ENCODE results near the gene SDK2.
"Not testable (repeated sequence)": the region's sequence is repeated elsewhere in the genome, so short reads cannot be mapped to it uniquely, and the experiment has no call there.

Gene SDK2

DNA sequence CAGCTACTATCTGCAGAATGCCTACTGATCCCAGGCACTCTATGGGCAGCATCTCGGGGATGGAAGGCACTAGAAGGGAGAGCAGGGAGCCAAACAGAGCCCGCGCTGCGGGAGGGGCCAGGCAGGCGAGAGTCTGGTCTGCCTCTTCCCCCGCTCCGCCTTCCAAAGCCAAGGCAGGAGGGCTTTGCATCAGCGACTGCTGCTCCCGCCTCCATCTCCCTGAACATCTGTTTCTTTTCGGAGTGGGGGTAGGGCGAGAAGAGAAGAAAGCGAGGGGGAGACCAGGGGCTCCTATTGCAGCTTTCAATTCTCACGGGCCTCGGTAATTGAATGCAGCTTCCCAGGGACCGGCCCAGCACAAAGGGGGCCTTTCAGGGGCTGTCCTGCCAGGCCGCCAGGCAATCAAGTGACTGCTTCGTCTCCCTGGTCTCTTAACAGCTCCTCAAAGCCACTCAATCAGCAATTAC is 301.0 kb downstream of the SDK2 start:
- DNase-seq (ENCODE audit: low spot score): no peak

DNA sequence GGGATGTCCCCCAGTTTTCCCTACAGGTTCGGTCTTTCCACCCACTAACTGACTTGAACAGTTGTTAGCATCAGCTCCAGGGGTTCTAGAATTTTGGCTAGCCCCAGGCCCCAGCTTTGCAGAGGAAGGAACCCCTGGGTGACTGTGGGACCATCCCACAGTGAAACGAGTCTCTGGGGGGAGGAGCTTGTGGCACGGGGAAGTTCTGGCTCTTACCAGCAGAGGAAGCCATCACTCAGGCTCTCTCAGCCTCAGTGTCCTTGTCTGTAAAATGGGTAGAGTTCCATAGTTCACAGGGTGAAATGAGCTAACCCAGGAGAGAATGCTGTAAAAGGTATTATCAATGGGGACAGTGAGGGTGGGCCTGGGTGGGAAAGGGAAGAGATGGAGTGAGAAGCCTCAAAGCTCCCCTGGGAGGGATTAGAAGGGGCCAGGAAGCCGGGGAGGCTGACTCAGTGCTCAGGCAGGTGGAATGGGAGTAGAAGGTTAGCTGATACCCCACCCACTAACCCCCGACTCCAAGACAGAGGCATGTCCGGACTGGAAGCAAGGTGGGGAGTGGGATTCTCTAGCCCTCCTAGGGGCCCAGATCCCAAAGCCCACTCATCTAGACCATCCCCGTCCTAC is 301.6 kb downstream of the SDK2 start:
- DNase-seq (ENCODE audit: low spot score): no peak

DNA sequence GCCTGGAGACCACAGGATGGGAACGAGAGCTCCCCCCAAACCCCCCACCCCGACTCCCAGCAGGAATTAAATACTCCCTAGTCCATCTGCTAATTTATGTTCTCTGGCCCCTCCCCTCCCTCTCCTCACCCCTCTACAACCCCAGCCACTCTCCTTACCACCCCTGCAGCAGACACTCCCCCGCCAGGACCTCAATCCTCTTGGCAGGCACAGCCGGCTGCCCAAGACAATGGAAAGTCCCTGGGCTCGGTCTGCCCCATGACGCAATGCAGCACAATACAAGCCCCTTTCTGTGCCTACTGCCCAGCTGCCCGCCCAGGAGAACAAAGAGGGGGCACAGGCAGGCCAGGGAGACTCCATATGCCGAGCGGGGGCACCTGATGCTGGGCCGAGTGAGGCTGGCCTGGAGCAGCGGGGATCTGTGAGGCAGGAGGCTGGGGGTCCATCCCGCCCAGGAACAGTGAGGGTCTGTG is 302.2 kb downstream of the SDK2 start:
- DNase-seq (ENCODE audit: low spot score): no peak

DNA sequence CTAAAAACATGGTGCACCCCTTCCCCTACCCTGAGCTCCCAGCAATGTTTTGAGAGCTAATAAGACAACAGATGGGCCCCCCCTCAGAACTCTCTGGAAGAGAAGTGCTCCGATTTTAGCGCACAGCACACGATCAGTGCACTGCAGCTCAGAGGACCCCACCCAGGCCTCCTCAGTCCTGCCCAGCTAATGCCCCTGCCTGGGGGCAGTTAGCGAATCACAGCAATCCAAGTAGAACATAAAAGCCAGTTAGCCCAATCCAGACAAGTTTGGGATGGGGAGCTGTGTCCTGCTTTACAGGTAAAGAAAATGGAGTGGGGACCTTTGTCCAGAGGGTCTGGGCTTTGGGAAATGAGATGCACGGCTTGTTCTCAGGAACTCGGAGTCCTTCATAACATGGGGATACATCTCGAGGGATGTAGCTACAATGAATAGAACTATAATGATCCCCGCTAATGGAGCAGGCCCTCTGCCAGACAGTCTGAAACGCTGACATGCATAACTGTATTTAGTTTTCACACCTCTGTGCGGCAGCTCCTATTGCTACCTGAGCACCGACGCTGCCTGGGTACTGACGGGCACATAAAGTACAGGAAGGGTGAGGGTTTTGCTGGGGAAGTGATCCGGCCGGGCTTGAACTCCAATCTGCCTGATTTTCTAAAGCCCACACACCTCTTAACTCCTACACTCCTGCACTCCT is 302.7 kb downstream of the SDK2 start:
- no peak for DNase-seq (ENCODE audit: low spot score)

DNA sequence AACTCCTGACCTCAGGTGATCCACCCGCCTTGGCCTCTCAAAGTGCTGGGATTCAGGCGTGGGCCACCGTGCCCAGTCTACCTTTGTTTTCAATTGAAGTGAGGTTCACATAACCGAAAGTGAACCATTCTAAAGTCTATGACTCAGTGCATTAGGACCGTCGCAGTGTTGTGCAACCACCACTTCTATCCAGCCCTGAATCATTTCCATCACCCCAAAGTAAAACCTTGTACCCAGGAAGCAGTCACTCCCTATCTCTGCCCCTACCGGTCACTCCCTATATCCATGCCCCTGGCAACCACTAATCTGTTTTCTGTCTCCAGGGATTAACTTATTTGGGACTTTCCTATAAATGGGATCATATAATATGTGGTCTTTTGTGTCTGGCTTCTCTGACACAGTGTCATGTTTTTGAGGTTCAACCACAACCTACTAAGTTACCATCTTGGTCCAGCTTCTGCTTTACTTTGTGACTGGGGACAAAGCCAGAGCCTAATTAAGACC is 304.1 kb downstream of the SDK2 start:
- no peak for DNase-seq (ENCODE audit: low spot score)

DNA sequence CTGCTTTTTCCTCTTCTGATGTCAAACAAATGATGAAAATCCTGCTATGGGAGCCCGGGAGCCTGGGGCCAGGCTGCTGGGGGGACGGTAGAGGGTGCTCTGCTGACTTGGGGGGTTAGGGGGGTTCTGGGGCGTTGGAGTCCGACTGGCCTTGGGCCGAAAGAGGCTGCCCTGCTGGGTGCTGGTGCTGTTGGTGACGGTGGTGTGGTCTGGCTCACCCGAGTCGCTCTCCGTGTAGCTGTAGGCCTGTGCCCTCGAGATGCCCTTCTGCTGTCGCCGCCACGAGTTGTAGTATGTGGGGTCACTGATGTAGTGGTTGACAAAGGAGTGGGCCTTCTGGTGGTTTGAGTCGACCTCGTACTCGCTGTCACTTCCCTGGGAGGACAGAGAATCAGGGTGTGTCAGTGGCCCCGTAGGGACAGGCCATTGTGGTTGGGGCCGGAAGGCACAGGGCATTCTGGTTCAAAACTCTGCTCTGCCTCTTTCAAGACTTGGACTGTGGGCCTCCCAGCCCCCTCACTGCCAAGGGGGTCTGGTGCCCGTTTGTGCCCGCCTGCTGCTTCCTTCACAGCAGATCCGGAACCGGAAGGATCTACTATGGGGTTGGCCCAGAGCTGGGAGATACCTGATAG is 305.6 kb downstream of the SDK2 start:
- DNase-seq (ENCODE audit: low spot score): no peak

DNA sequence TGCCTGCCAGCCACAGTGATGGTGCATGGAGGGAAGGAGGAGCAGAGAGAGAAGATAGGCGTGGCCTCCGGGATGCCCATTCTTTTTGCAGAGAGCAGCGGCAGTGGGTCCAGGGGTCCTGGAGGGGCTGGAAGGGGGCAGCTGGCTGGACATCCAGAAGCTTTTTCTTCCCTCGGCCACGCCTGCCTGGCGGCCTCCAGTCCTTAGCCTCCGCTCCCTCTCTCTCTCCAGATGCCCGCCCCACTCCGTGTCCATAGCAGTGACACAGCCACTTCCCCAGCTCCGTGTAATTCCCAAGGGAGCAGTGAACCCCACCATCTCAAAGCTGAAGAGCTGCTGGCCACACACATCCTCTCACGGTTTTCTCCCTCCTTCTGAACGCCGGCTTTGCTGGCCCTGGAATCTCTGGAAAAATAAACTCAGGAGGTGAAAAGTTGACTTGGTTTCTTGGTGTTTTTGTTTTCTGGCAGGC is 306.2 kb downstream of the SDK2 start:
- DNase-seq (ENCODE audit: low spot score): no peak

DNA sequence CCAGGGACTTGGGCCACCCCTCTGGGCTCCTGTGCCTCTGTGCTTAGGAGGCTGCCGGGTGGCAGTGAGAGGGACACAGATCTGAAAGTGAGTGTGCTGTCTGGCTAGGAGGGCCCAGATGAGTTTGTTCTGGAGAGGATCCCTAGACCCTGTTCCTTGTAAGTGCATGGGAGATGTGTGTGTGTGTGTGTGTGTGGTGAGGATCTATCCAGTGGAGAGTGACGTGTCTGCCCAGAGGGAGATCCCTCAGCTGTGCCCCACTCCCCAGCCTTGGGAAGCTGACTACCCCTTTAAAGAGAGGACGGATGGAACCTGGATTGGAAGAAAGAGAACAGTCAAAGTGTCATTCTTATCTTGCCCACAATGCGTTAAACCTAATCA is 306.9 kb downstream of the SDK2 start:
- DNase-seq (ENCODE audit: low spot score): no peak

DNA sequence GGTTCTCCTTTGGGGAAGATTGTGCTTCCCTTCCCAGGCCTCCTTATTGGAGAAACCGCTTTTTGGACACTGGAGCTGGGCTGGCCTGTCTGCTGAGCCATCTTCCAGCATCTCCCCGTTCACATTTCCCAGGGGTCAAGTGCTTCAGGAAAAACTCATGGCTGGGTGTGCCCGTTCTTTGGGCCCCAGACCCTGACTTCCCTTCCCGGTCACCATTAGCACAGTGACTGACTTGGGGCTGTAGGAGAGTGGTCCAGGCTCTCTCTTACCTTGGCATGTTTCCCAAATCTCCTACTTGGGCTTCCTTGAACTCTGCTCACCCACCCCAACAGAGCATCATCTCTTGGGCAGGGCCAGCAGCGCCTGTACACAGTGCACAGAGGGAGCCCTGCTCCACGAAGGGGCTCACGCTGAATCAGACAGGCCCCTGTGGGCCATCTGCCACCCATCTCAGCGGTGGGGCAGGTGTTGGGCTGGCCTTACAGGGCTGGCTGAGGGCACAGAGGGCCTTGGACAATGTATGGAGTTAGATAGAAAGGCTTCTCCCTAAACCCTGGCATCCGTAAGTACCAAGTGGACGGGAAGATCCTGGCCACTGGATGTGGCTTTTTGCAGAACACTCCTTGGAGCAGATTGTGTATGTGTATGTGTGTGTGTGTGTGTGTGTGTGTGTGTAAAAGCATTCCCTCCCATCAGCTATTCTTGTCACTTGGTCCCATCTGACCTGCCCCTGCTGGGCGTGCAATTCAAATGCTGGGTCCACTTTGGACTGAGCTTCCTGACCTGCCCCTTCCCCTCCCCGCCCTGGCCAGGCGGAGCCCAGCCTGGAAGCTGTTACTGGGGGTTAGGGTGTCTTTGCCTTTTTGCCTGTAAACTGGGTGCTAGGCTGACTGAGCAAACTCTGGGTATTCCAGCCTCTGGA is 307.6 kb downstream of the SDK2 start:
- DNase-seq (ENCODE audit: low spot score): no peak

DNA sequence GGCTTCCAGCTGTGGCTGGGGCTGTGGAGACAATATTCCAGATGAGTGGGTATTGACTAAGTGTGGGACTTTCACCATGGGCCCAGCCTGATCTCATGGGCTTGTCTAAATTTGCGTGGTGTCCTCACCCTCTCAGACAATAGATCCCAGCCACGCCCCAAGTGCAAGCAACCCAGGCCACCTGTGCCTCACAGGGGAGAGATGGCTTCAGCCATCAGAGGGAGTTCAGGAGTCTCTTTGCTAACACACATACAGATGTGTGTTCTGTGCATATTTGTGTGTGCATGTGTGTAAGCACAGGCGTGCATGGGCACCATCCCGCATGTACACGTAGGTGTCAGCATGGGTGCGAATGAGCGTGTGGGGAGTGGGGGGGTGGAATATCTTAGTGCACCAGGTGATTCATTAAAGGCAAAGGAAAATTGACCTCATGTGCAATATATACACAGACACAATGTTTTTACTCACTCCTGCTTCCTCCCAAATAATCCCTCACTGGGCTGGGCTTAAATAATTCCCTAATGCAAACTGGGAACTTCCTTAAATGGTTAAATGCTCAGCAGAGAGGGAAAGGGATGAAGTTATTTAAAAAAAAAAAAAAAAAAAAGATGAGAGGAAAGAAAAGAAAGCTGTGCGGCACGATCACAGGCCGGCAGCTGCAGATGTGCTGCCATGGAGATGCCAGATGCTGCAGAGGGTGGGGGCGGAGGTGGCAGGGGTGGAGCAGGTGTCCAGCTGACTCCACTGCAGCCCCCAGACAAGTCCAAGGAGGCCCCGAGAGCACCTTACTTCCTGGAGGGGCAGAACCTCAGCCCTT is 308.4 kb downstream of the SDK2 start:
- DNase-seq (ENCODE audit: low spot score): no peak

DNA sequence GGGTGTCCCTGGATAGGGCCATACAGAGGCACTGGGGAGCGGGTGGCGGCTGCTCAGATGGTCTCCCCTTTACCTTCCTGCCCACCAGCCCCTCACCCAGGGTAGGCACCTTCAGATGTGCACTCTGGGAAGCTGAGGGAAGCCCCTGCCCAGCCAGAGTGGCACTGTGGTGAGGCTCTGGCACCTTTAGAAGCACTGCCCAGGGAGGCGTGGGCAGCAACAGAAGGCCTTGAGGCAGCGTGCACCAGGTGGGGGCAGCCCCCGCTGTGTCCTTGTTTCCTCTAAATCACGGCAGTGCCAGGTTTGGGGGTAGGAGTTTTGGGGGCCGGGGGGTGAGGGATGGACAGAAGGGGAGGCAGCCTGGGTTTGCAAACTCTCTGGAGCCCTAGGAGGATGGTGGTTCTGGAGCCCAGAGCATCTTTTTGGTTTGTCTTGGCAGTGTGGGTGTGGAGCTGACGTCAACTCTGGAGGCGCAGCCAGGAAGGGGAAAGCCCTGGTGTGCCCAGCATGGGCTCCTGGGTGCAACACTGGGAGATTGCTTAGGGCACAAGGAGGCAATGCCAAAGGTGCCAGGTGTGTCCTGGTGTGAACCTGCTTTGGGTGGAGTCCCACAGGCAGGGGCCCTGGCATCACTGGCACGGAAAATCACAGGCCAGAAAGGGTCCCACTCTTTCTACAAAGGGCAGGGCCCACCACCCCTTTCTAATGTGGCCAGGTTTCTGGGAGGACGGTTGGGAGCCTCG is 309.3 kb downstream of the SDK2 start:
- no peak for DNase-seq (ENCODE audit: low spot score)

DNA sequence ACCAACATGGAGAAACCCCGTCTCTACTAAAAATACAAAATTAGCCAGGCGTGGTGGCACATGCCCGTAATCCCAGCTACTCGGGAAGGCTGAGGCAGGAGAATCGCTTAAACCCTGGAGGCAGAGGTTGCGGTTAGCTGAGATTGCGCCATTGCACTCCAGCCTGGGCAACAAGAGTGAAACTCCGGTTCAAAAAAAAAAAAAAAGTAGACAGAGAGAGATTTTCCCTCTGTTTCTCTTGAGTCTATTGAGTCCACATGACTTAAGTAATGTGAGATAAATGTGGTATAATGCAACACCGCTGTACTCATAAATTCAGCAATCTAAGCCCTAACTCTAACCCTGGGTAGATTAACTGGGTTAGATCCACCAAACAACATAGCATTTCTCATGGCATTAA is 310.8 kb downstream of the SDK2 start:
- DNase-seq (ENCODE audit: low spot score): not testable (repeated sequence)

DNA sequence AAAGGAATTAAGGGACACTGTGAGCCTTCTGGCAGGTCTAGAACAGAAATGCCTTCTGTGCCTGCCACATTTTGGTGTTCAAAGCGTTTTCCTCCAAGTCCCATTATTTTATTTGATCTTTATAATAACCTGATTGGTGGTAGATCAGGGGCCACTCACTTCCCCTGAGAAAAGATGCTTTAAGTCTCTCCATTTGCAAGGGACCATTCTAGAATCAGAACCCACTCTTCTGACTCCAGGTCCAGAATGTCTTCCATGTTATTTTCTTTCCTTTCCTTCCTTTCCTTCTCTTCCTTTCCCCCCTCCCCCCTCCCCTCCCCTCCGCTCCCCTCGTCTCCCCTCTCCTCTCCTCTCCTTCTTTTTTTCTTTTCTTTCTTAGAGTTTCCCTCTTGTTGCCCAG is 313.2 kb downstream of the SDK2 start:
- no peak for DNase-seq (ENCODE audit: low spot score)

DNA sequence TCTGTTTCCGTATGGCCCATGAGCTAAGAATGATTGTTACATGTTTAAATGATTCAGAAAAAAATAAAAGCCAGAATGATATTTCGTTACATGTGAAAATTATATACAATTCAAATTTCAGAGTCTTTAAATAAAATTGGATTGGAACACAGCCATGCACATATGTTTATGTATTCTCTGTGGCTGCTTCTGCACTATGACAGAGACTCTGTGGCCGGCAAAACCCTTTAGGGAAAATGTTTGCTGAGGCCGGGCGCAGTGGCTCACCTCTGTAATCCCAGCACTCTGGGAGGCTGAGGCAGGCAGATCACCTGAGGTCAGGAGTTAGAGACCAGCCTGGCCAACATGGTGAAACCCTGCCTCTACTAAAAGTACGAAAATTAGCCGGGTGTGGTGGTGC is 316.6 kb downstream of the SDK2 start:
- DNase-seq (ENCODE audit: low spot score): no peak

DNA sequence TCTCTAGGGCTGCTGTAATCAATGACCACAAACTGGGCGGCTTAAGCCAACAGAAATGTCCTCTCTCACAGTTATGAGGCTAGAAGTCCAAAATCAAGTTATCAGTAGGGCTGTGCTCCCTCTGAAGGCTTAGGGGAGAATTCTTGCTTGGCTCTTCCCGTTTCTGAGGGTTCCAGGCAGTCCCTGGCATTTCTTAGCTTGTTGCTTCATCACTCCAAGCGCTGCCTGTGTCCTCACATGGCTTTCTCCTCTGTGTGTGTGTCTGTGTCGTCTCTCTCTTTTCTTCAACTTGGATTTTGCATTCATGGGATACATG is 318.8 kb downstream of the SDK2 start:
- DNase-seq (ENCODE audit: low spot score): no peak

DNA sequence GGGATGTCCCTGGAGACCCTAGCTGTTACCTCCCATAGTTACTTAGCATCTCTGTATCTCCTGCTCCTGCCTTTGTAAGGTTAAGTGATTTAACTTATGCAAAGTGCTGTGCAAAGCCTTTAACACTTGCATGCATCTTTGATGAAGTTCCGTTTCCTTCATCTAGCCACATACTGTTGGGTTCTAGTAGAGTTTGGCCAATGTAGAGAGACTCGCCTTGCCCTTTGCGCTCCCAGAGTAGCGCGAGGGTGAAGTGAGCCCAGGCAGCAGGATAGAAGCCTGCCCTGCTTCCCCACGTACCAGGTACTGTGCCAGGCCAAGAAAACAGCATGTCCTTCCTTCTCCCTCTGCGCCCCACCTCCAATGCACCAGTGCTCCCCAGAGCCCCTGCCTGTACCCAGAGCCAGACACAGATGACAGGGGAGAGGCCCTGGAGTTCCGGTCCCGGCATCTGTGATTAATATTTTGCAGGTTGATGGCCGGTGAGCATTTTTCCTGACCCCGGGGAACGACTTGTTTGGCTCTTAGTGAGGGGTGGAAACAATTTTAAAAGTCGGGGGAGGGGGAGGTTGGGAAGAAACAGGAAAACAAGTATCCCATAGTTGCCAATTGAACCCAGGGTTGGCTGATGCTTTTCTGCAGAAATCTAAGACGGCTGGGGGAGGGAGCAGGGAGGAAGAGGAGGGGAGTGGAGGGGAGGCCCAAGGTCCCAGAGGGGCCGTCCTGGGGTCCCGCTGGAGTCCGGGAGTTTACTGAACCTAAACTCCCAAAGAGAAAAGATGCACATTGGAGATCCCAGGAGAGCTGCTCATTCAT is 319.3 kb downstream of the SDK2 start:
- DNase-seq (ENCODE audit: low spot score): no peak

DNA sequence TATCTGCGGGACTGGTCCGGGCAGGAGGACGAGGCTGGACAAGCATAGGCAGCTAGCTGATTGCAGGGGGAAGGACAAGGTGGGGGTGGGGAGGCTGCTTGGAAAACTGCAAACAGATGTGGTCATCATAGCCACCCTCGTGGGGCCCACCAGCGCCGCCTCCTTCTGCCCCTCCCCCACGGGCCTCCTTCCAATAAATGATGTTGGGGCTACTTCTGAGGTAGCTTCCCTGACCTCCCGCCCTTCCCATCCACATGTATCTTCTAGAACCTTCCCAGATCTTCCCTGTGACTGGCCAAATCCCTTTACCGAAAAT is 320.1 kb downstream of the SDK2 start:
- no peak for DNase-seq (ENCODE audit: low spot score)

DNA sequence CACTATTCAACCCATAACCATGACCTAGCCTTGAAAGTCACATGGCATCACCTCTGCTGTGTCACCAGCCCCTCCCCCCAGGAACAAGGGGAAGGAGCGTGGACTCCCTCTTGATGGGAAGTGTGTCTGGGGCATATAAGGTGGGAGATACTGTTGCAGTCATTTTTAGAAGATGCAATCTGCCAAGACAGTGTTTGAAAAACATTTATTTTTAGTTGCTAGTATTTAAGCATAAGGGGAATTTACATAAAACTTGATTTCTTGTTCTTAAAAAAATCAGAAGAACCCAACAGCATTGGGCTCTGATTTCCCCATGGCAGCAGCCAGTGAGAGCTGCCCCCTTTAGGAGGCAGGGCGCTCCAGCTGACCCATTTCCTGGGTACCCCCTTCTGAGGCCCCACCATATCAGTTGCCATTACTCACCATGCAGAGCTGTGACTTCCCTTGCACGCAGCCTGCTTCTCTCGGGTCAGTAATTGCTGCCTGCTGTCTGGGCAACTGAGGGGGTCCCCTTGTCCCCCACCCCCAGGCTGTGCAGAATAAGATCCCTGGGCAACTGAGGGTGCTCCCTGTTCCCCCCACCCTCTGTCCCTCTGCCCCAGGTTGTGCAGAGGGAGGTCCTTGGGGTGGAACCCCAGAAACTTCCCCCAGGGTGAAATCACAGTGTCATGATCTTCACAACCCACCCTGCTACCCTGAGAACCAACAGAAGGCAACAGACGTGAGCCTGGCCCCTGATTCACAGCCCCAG is 320.7 kb downstream of the SDK2 start:
- no peak for DNase-seq (ENCODE audit: low spot score)

DNA sequence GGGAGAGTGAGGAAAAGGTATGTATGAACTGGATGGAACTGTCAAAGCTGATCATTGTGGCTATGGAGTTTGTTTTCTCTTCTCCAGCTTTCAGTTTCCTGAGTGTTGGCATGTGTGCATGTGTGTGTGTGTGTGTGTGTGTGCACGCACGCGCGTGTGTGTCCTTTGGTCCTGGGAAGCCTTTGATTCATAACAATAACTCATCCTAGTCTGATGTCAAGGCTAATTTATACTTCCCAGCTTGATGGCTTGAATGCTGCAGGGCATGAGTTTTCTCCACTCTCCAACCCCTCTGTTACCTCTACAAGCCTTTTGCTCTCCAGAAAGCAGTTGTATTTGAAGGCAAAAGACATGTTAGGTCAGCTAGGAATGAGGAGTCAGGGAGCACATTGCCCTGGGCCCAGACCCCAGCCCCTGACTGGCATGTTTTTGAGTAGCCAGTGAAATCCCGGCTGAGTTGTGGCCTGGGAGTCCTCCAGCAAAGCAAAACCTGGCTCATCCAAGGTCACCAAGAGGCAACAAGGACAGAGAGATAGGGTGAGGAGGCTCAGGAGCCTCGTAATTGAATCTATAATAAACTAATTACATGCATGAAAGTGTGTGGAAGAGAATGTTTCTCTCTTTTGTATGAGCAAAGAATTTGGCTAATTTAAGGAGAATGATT is 323.5 kb downstream of the SDK2 start:
- no peak for DNase-seq (ENCODE audit: low spot score)
